ENCODE results near the gene CENPO.

CENPO gene

DNA sequence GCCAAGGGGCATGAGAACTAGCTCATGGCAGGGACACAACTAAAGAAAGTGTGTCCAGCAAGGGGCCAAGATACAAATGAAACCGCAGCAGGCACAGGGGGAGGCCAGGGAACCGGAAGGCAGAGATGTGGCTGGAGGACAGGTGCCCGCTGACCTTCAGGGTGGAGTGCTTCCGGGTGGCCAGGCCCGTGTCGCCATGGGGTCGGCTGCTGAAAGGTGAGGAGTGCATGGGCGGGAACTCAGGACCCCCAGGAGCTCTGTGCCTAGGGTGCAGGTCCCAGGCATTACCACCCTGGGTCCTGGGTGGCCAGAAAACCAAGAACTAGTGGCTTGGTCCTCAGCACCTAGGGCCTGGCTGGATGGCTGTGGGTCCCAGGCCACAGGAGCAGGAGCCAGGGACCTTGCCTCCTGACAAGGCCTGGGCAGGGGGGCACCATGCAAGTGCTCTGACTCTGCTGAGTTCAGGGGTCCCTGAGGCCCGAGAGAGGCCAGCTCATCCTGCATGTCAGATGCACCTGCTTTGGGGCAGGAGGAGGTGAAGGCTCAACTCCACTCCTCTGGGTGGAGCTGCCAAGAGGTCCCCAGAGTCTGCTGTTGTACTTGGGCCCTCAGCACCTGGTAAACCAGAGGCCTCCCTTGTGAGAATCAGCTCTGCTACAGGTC lies 50.9 kb downstream of the CENPO start:
- no peaks in the 10 kb centered on the region for H3K36me3 Mint-ChIP-seq (ENCODE audit: low read depth)
- H3K9me3 Mint-ChIP-seq = peaks cover 10% of the 10 kb centered on the region
- no peak overlapping the region for H3K27ac Mint-ChIP-seq
- H3K4me1 Mint-ChIP-seq (ENCODE audit: low read depth) = no peaks in the 10 kb centered on the region
- H3K27me3 Mint-ChIP-seq (ENCODE audit: low read depth) = no peaks in the 10 kb centered on the region
- H3K4me3 Mint-ChIP-seq = no peak overlapping the region

GRCh38 chr2:24845691-24846090 lies 52.5 kb downstream of the CENPO start:
- no peaks in the 10 kb centered on the region for H3K36me3 Mint-ChIP-seq (ENCODE audit: low read depth)
- H3K4me3 Mint-ChIP-seq = no peak overlapping the region
- H3K27ac Mint-ChIP-seq = no peak overlapping the region
- no peaks in the 10 kb centered on the region for H3K4me1 Mint-ChIP-seq (ENCODE audit: low read depth)
- H3K27me3 Mint-ChIP-seq (ENCODE audit: low read depth) = no peaks in the 10 kb centered on the region
- H3K9me3 Mint-ChIP-seq = peaks cover 10% of the 10 kb centered on the region

DNA sequence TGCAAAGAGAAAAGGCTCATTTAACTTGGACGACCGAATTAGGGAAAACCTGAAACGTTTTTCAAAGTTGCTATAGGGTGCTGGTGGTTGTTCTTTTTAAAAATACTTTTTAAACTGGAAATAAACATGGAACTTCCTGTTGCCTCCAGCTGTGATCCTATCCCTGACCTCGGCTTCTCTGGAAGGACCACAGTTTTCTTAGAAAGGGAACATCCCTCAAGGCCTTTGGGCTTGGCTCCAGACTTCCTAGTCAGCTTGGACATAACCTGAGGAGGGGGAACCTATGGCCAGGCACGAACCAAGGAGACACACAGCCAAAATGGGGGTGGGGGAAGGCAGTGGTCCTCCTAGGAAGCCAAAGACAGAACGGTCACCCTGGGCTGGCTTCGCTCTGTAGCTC lies 57.7 kb downstream of the CENPO start:
- H3K27me3 Mint-ChIP-seq (ENCODE audit: low read depth) = no peaks in the 10 kb centered on the region
- no peaks in the 10 kb centered on the region for H3K36me3 Mint-ChIP-seq (ENCODE audit: low read depth)
- H3K4me3 Mint-ChIP-seq = no peak overlapping the region
- no peaks in the 10 kb centered on the region for H3K4me1 Mint-ChIP-seq (ENCODE audit: low read depth)
- H3K27ac Mint-ChIP-seq = no peak overlapping the region
- H3K9me3 Mint-ChIP-seq = peaks cover 10% of the 10 kb centered on the region

- no peak overlapping the region for H3K27ac Mint-ChIP-seq
- no peaks in the 10 kb centered on the region for H3K4me1 Mint-ChIP-seq (ENCODE audit: low read depth)
Measured at GRCh38 chr2:24852026-24852425, 58.8 kb downstream of the CENPO start.

DNA sequence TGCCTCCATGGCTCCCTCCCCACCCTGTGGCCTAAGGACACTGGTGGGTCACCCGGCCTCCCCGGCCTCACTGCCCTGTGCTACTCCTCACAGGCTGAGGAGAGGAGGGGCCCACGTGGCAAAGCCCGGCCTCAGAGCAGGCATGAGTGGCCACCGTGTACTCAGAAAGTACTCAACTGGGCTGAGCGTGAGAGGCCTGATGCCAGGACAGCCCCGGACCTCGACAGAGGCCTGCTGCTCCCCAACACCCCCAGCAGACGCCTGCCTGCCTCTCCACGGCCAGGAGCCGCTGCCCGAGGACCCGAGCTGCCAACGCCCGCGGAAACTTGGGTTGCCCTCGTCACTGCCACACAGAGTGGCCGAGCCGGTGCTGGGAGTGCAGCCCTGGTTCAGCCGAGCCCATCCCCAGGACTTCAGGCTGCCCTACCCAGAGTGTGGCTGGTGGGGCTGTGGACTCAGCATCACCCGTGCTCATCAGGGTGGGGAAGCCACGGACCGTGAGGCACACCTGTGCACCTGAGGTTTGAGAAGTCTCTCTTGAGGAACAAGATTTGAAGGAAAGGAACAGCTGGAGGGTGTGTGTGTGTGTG lies 59.3 kb downstream of the CENPO start:
- Mint-ChIP-seq H3K4me3 (no peak overlapping the region), H3K27ac (no peak overlapping the region), H3K9me3 (peaks cover 4% of the 10 kb centered on the region), H3K4me1 (ENCODE audit: low read depth) (no peaks in the 10 kb centered on the region), H3K27me3 (ENCODE audit: low read depth) (no peaks in the 10 kb centered on the region), H3K36me3 (ENCODE audit: low read depth) (no peaks in the 10 kb centered on the region)

More at GRCh38 chr2:24852026-24852425, 58.8 kb downstream of the CENPO start:
- H3K9me3 Mint-ChIP-seq = peaks cover 9% of the 10 kb centered on the region
- H3K4me3 Mint-ChIP-seq = no peak overlapping the region
- no peaks in the 10 kb centered on the region for H3K27me3 Mint-ChIP-seq (ENCODE audit: low read depth)
- H3K36me3 Mint-ChIP-seq (ENCODE audit: low read depth) = no peaks in the 10 kb centered on the region

DNA sequence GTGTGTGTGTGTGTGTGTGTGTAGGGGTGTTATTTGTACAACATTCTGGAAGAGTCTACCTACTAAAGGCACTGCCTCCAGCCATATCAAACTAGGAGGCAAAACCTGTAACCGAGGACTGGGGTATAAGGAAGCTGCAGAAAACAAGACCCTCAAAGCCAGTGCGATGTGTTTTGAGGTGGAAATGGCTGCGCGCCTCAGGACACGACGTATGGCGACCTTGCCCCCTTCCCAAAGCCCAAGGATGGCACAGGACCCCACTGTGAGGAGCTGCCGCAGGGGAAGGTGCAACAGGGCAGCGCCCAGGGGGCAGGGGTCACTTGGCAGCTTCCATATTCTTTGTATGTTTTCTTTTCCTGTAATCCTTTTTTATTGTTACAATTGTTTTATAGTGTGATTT lies 59.8 kb downstream of the CENPO start:
- peaks cover 4% of the 10 kb centered on the region for H3K9me3 Mint-ChIP-seq
- H3K27ac Mint-ChIP-seq = no peak overlapping the region
- H3K27me3 Mint-ChIP-seq (ENCODE audit: low read depth) = no peaks in the 10 kb centered on the region
- H3K4me1 Mint-ChIP-seq (ENCODE audit: low read depth) = no peaks in the 10 kb centered on the region
- H3K36me3 Mint-ChIP-seq (ENCODE audit: low read depth) = no peaks in the 10 kb centered on the region
- no peak overlapping the region for H3K4me3 Mint-ChIP-seq

DNA sequence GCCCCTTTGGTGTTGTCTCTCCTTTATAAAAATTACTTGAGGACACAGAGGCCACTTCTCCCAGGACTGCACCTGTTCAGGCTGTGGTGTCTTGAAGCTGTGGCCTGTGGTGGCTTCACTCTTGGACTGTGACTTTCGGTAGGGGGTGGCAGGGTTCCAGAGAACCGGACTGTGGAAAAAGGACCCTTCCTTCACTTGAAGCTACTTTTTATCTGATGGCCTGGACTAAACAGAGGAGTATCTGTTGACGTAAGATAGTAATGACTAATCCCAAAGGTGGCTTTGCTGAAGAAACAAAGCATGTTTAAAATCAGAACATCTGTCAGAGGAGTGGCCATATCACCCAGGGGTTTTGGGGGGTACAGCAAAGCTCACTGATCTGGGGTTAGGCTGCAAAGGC lies 60.8 kb downstream of the CENPO start:
- Mint-ChIP-seq H3K27ac (no peak overlapping the region), H3K9me3 (no peaks in the 10 kb centered on the region), H3K27me3 (ENCODE audit: low read depth) (no peaks in the 10 kb centered on the region), H3K4me3 (no peak overlapping the region), H3K36me3 (ENCODE audit: low read depth) (no peaks in the 10 kb centered on the region), H3K4me1 (ENCODE audit: low read depth) (no peaks in the 10 kb centered on the region)

DNA sequence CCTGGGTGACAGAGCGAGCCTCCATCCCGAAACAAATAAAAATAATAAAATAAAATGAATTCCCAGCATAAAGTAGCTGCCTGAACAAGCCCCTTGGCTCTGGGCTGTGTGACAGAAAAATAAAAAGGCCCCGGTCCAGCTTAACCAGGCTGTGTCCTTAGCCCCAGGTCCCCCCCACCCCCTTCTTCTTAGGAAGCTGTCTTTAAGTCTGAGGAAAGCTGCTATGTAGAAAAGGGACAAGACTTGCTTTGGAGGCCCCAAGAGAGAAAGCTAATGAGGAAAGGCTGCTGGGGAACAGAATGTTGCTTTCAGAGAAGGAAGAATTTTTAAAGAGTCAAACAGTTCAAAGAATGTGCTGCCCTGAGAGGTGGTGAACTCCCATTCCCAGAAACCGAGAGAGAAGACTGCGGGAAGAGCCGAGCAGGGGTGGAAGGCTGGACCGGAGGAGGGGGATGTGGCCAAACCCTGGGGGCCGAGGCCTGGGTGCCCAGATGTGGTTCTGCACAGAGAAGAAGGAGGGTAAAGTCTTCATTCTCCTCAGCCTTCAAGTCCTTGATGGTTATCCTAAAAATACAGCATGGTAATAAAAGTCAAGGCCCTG lies 61.9 kb downstream of the CENPO start:
- H3K36me3 Mint-ChIP-seq (ENCODE audit: low read depth) = no peaks in the 10 kb centered on the region
- no peaks in the 10 kb centered on the region for H3K27me3 Mint-ChIP-seq (ENCODE audit: low read depth)
- no peaks in the 10 kb centered on the region for H3K4me1 Mint-ChIP-seq (ENCODE audit: low read depth)
- no peak overlapping the region for H3K4me3 Mint-ChIP-seq
- no peak overlapping the region for H3K27ac Mint-ChIP-seq
- H3K9me3 Mint-ChIP-seq = no peaks in the 10 kb centered on the region

- Mint-ChIP-seq H3K27me3 (ENCODE audit: low read depth) (no peaks in the 10 kb centered on the region), H3K9me3 (no peaks in the 10 kb centered on the region), H3K4me1 (ENCODE audit: low read depth) (no peaks in the 10 kb centered on the region), H3K4me3 (no peak overlapping the region), H3K36me3 (ENCODE audit: low read depth) (no peaks in the 10 kb centered on the region), H3K27ac (no peak overlapping the region)
Measured at GRCh38 chr2:24855726-24856125, 62.5 kb downstream of the CENPO start.

- Mint-ChIP-seq H3K27me3 (ENCODE audit: low read depth) (no peaks in the 10 kb centered on the region), H3K36me3 (ENCODE audit: low read depth) (no peaks in the 10 kb centered on the region), H3K27ac (no peak overlapping the region), H3K9me3 (no peaks in the 10 kb centered on the region), H3K4me3 (no peak overlapping the region), H3K4me1 (ENCODE audit: low read depth) (no peaks in the 10 kb centered on the region)
Measured at GRCh38 chr2:24856791-24857211, 63.6 kb downstream of the CENPO start.

DNA sequence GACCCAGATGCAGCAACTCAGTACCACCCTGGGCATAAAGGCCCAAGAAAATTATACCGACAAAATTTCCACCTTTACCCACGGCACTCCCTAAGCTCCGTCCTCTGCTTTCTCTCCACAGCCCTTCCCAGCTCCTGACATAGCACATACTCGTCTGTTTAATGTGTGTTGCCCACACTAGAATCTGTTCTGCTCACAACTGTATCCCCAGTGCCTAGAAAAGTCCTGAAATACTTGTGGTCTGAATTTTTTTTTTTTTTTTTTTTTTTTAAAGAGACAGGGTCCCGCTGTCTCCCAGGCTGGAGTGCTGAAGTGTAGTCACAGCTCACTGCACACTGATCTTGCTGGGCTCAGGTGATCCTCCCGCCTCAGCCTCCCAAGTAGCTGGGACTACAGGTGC lies 64.5 kb downstream of the CENPO start:
- Mint-ChIP-seq H3K27me3 (ENCODE audit: low read depth) (no peaks in the 10 kb centered on the region), H3K36me3 (ENCODE audit: low read depth) (no peaks in the 10 kb centered on the region), H3K4me3 (no peak overlapping the region), H3K27ac (no peak overlapping the region), H3K4me1 (ENCODE audit: low read depth) (no peaks in the 10 kb centered on the region), H3K9me3 (no peaks in the 10 kb centered on the region)

GRCh38 chr2:24858996-24859395 lies 65.8 kb downstream of the CENPO start:
- H3K36me3 Mint-ChIP-seq (ENCODE audit: low read depth) = no peaks in the 10 kb centered on the region
- H3K4me1 Mint-ChIP-seq (ENCODE audit: low read depth) = no peaks in the 10 kb centered on the region
- no peaks in the 10 kb centered on the region for H3K9me3 Mint-ChIP-seq
- no peaks in the 10 kb centered on the region for H3K27me3 Mint-ChIP-seq (ENCODE audit: low read depth)
- no peak overlapping the region for H3K4me3 Mint-ChIP-seq
- no peak overlapping the region for H3K27ac Mint-ChIP-seq

DNA sequence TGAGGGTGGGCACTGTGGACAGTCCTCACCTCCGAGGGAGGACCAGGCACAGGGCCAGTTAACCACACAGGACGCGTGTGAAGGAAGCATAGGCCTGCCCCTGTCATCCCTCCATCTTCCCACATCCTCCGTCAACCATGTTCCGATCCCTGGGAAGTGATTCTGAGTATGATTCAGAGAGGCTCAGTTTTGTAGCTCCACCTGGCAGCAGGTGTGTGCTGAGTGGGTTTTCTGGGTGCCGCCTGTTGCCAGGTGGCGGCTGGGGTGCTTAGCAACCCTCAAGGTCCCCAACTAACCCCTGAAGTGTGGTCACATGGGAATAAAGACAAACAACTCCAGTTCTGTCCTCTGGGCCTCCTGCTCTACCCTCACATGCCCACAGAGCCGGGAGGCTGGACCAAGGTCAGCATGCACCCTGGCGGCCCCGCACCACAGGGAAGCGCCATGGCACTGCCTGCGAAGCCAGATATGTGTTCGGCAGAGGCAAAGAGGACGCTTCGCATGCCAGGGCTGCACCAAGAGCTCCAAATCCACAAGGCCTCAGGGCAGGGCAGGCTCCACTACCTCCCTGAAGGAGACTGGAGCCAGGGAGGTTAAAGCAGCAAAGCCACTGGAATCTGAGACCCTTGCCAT lies 66.9 kb downstream of the CENPO start:
- Mint-ChIP-seq H3K27me3 (ENCODE audit: low read depth) (no peaks in the 10 kb centered on the region), H3K4me3 (no peak overlapping the region), H3K9me3 (no peaks in the 10 kb centered on the region), H3K27ac (no peak overlapping the region), H3K4me1 (ENCODE audit: low read depth) (no peaks in the 10 kb centered on the region), H3K36me3 (ENCODE audit: low read depth) (no peaks in the 10 kb centered on the region)

- Mint-ChIP-seq H3K4me1 (ENCODE audit: low read depth) (no peaks in the 10 kb centered on the region), H3K27me3 (ENCODE audit: low read depth) (no peaks in the 10 kb centered on the region), H3K9me3 (no peaks in the 10 kb centered on the region), H3K27ac (no peak overlapping the region), H3K4me3 (no peak overlapping the region), H3K36me3 (ENCODE audit: low read depth) (no peaks in the 10 kb centered on the region)
Measured at GRCh38 chr2:24860631-24861030, 67.4 kb downstream of the CENPO start.

GRCh38 chr2:24861500-24861899 lies 68.3 kb downstream of the CENPO start:
- no peak overlapping the region for H3K27ac Mint-ChIP-seq
- H3K4me1 Mint-ChIP-seq (ENCODE audit: low read depth) = no peaks in the 10 kb centered on the region
- H3K27me3 Mint-ChIP-seq (ENCODE audit: low read depth) = no peaks in the 10 kb centered on the region
- no peak overlapping the region for H3K4me3 Mint-ChIP-seq
- H3K9me3 Mint-ChIP-seq = no peaks in the 10 kb centered on the region
- H3K36me3 Mint-ChIP-seq (ENCODE audit: low read depth) = no peaks in the 10 kb centered on the region

Data from T-helper 1 cell treated with Interleukin-12 subunit alpha and Interleukin-12 subunit beta and Interleukin-4 antibody, amounts not matched to agents 30 μg/mL and 1 μg/mL, for 36 hours (primary cell).